ENCODE results near the gene HOXC4. TPM values are rescaled to one million over a fixed set of nuclear protein-coding genes. Genes with fewer than 3 reads are reported as not detected.

Gene HOXC4
- polyA plus RNA-seq, 1 donor from 2014 or later = not detected

- peaks cover 99% of the 10 kb centered on the region for H3K27me3 ChIP-seq (ENCODE audit: insufficient read depth, low read depth, low read length)
- TF ChIP-seq CTCF (IDR thresholded peaks at IDR 0.05; ENCODE audit: poor library complexity, severe bottlenecking) (no peak), RAD21 (conservative IDR thresholded peaks at IDR 0.05) (no peak), EZH2 (IDR thresholded peaks at IDR 0.05; ENCODE audit: borderline replicate concordance, insufficient read depth, low read length, poor library complexity, severe bottlenecking) (peak; percentile 50), REST (IDR thresholded peaks at IDR 0.05; ENCODE audit: borderline replicate concordance) (no peak), POLR2AphosphoS5 (IDR thresholded peaks at IDR 0.05) (no peak)
- no peaks in the 10 kb centered on the region for H3K79me2 ChIP-seq (replicated peaks; ENCODE audit: insufficient read depth, low read length)
- H2AFZ ChIP-seq (ENCODE audit: low read depth, low read length) = no peak overlapping the region
- no peak overlapping the region for H3K27ac ChIP-seq (ENCODE audit: low read length)
- H3K4me3 ChIP-seq (ENCODE audit: low read length) = no peak overlapping the region
- H3K4me2 ChIP-seq (ENCODE audit: low read length) = no peak overlapping the region
- no peaks in the 10 kb centered on the region for H3K9me3 ChIP-seq (ENCODE audit: low read length)
- H3K36me3 ChIP-seq (ENCODE audit: insufficient read depth, low read length) = no peaks in the 10 kb centered on the region
- H4K20me1 ChIP-seq (ENCODE audit: insufficient read depth) = no peaks in the 10 kb centered on the region
- no peak overlapping the region for H3K9ac ChIP-seq (ENCODE audit: low read length)
- H3K9me2 ChIP-seq (ENCODE audit: insufficient read depth, low read length) = no peaks in the 10 kb centered on the region
- H3F3A ChIP-seq (ENCODE audit: insufficient read depth, low read length, poor library complexity, severe bottlenecking) = no peaks in the 10 kb centered on the region
Observed at GRCh38 chr12:54004841-54005530, 48.6 kb upstream of the HOXC4 start.

- H3K9me3 ChIP-seq (ENCODE audit: low read length) = no peaks in the 10 kb centered on the region
- TF ChIP-seq TAF1 (IDR thresholded peaks at IDR 0.05; ENCODE audit: low read depth) (no peak), REST (IDR thresholded peaks at IDR 0.05; ENCODE audit: borderline replicate concordance) (no peak), POLR2AphosphoS5 (IDR thresholded peaks at IDR 0.05) (no peak), RAD21 (conservative IDR thresholded peaks at IDR 0.05) (no peak), MXI1 (conservative IDR thresholded peaks at IDR 0.05; ENCODE audit: poor library complexity, severe bottlenecking) (no peak), CTCF (IDR thresholded peaks at IDR 0.05; ENCODE audit: poor library complexity, severe bottlenecking) (no peak), EP300 (conservative IDR thresholded peaks at IDR 0.05; ENCODE audit: poor library complexity, severe bottlenecking) (no peak)
- no peak overlapping the region for H3K27ac ChIP-seq (ENCODE audit: low read length)
- no peaks in the 10 kb centered on the region for H3K9me2 ChIP-seq (ENCODE audit: insufficient read depth, low read length)
- peaks cover 99% of the 10 kb centered on the region for H3K27me3 ChIP-seq (ENCODE audit: insufficient read depth, low read depth, low read length)
- no peak overlapping the region for H3K4me2 ChIP-seq (ENCODE audit: low read length)
- H4K20me1 ChIP-seq (ENCODE audit: insufficient read depth) = no peaks in the 10 kb centered on the region
- no peaks in the 10 kb centered on the region for H3K36me3 ChIP-seq (ENCODE audit: insufficient read depth, low read length)
- H3F3A ChIP-seq (ENCODE audit: insufficient read depth, low read length, poor library complexity, severe bottlenecking) = no peaks in the 10 kb centered on the region
- no peak overlapping the region for H3K9ac ChIP-seq (ENCODE audit: low read length)
- H2AFZ ChIP-seq (ENCODE audit: low read depth, low read length) = no peak overlapping the region
- H3K4me3 ChIP-seq (ENCODE audit: low read length) = no peak overlapping the region
- H3K79me2 ChIP-seq (replicated peaks; ENCODE audit: insufficient read depth, low read length) = no peaks in the 10 kb centered on the region
Observed at GRCh38 chr12:54005531-54005852, 48.1 kb upstream of the HOXC4 start.
